KOPT-K1 (cell line): ENCODE results near the gene PROSER3.

Source experiments
- H3K27ac ChIP-seq: fragments of 200-600 bp; sonication (generic); 2 replicates; pipeline ENCODE4 v1.5.1; 2016; ENCODE audit warnings: antibody characterized with exemption, mild to moderate bottlenecking, low read depth, low read length; ENCODE audit not compliant: poor library complexity, severe bottlenecking
- H3K36me3 ChIP-seq: fragments of 200-600 bp; sonication (generic); 2 replicates; pipeline ENCODE4 v1.5.1; 2017; ENCODE audit warnings: antibody characterized with exemption, mild to moderate bottlenecking, low read length, moderate library complexity; ENCODE audit not compliant: insufficient read depth
- H3K9me3 ChIP-seq: fragments of 200-600 bp; sonication (generic); 2 replicates; pipeline ENCODE4 v1.5.1; 2017; ENCODE audit warnings: antibody characterized with exemption, low read length, mild to moderate bottlenecking; ENCODE audit not compliant: insufficient read depth, poor library complexity, severe bottlenecking

Gene PROSER3

GRCh38 chr19:35752746-35753350, 5.1 kb upstream of the PROSER3 start:
- Histone ChIP-seq H3K27ac (no peak overlapping the region), H3K9me3 (no peaks in the 10 kb centered on the region), H3K36me3 (peaks cover 23% of the 10 kb centered on the region; the same call in 1 of the 2 replicates)

GRCh38 chr19:35753634-35754369, 4.2 kb upstream of the PROSER3 start:
- H3K27ac ChIP-seq, result no peak overlapping the region
- no peaks in the 10 kb centered on the region for H3K9me3 ChIP-seq
- H3K36me3 ChIP-seq, result peaks cover 23% of the 10 kb centered on the region; the same call in 1 of the 2 replicates

- Histone ChIP-seq H3K9me3 (no peaks in the 10 kb centered on the region), H3K27ac (no peak overlapping the region)
These were observed 3.4 kb upstream of the PROSER3 start for GRCh38 chr19:35754370-35755130.

GRCh38 chr19:35755131-35755549, 2.8 kb upstream of the PROSER3 start:
- Histone ChIP-seq H3K27ac (no peak overlapping the region), H3K9me3 (no peaks in the 10 kb centered on the region), H3K36me3 (peaks cover 31% of the 10 kb centered on the region; the same call in 1 of the 2 replicates)

More at GRCh38 chr19:35754370-35755130, 3.4 kb upstream of the PROSER3 start:
- peaks cover 25% of the 10 kb centered on the region; the same call in 1 of the 2 replicates for H3K36me3 ChIP-seq

- peaks cover 37% of the 10 kb centered on the region; the same call in 1 of the 2 replicates for H3K36me3 ChIP-seq
- H3K27ac ChIP-seq, result no peak overlapping the region
- H3K9me3 ChIP-seq, result no peaks in the 10 kb centered on the region
These were observed 2.2 kb upstream of the PROSER3 start for GRCh38 chr19:35755550-35756376.

GRCh38 chr19:35756377-35757230, 1.4 kb upstream of the PROSER3 start, which contains the start of gene HSPB6:
Gene HSPB6, minus strand, starts transcription at chr19:35757029. Its CDS starts 21 bp downstream, at chr19:35757008.
- H3K36me3 ChIP-seq, result peaks cover 44% of the 10 kb centered on the region
- H3K27ac ChIP-seq, result peak within 1 kb of the TSS; percentile 89
- no peaks in the 10 kb centered on the region for H3K9me3 ChIP-seq

DNA sequence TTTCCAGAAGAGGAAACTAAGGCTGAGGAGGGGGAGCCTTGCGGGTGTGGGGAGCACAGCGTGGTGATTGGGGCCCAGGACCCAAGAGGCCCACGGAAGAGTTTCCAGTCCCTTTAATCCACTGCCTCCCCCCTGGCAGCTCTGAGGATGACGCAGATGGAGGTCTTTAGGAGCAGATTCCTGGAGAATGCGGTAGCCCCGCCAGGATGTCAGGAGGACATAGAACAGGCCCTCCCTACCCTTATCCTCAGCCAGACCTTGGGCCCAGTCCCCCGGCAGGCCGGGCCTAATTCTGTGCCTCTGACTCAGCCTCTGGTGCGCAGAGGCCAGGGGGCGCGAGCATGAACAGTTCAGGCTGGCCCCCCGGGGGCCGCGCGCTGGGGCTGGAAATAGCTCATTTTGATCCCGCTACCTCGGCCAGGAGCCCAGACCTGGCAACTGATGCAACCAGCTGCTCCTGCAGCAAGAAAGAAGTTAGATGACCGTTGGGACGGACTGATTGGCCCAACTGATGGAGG, 686 bp upstream of the PROSER3 start:
- Histone ChIP-seq H3K27ac (peak overlapping the region; percentile 89), H3K9me3 (no peaks in the 10 kb centered on the region), H3K36me3 (peaks cover 48% of the 10 kb centered on the region)

DNA sequence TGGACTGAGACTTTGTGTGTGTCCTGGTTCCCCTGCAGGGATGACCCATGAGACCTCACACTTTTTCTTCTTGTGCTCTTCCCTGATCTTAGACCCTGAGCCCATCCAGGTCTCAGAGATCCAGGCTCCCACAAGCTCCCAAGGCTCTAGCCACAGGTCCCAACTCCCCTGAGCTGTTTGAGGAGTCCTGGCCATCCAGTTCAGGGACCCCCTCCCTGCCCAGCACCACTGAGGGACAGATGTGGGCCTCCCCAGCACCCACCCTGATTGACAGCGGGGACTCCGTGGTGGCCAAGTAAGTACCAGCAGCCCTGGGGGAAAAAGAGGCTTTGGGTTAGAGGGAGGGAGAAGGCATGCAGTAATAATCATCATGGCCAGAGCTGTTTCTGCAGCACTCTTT, 1.7 kb downstream of the PROSER3 start:
- no peak overlapping the region for H3K27ac ChIP-seq
- no peaks in the 10 kb centered on the region for H3K9me3 ChIP-seq
- peaks cover 47% of the 10 kb centered on the region for H3K36me3 ChIP-seq

DNA sequence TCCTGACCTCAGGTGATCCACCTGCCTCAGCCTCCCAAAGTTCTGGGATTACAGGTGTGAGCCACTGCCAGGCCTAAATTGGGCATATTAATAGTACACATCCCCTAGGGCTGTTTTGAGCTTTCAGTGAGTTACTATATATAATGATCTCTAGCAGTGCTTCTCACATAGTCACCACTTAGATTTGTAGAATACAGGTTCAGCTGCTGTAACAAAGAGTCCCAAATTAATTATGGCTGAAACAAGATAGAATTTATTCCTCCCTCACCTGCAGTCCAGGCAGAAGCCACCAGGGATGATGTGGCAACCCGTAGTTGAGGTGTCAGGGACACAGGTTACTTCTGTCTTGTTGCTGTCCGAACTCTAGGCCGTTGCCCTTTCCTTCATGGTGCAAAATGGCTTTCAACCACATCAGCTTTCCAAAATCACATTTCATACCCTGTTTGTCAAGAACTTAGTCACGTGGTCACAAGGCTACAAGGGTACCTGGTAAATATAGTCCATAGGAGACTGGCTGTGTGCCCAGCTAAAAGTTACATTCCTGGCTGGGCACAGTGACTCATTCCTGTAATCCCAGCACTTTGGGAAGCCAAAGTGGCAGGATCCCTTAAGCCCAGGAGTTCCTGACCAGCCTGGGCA, 2.9 kb downstream of the PROSER3 start:
- H3K36me3 ChIP-seq, result peaks cover 58% of the 10 kb centered on the region
- no peaks in the 10 kb centered on the region for H3K9me3 ChIP-seq
- no peak overlapping the region for H3K27ac ChIP-seq

DNA sequence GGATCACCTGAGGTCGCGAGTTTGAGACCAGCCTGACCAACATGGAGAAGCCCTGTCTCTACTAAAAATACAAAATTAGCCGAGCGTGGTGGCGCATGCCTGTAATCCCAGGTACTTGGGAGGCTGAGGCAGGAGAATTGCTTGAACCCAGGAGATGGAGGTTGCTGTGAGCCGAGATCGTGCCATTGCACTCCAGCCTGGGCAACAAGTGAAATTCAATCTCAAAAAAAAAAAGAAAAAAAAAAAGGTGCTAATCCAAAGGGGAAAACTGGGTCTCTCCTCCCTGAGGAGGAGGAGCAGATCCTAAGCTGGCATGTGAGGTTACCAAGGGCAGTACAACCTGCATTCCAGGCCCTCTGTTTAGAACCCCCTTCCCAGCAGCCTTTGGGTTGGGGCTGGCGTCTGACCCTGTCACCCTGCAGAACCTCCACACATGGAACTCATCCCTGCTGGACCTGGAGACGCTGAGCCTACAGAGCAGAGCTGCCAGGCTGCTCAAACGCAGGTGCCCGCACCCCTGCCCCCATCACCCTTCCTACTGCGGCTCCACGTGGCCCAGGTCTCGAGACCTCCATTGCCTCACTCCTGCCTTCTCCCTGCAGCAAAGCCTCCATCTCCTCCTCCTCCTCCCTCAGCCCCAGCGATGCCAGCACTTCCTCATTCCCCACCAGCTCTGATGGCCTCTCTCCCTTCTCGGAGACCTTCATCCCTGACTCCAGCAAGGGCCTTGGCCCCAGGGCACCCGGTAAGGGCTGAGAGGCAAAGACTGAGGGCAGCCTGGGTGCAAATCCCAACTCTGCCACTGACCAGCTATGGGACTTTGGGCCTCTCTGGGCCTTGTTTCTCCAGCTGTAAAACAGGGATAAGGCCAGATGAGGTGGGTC, 6.7 kb downstream of the PROSER3 start:
- Histone ChIP-seq H3K36me3 (peaks cover 94% of the 10 kb centered on the region), H3K27ac (no peak overlapping the region), H3K9me3 (no peaks in the 10 kb centered on the region)

DNA sequence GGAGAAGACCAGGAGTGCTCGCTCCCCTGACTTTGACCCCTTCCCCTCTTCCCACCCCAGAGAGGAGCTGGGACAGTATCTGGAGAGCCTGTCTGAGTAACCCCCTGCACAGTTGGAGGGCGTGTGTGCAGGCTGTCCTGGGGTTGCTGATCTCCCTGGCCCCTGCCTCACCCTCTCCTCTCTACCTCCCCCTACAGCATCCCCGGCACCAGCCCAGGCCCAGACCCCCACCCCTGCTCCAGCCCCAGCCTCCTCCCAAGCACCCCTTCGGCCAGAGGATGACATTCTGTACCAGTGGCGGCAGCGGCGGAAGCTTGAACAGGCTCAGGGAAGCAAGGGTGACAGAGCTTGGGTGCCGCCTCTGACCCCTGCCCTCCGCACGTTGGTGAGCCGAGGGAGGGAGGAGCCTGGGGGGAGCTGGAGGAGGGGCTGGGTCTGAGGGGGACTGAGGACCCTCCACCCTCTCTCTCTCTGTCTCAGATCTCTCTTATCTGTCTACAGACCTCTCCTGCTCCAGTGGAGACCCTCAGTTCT, 8.7 kb downstream of the PROSER3 start:
- Histone ChIP-seq H3K27ac (no peak overlapping the region), H3K36me3 (peaks cover 76% of the 10 kb centered on the region), H3K9me3 (no peaks in the 10 kb centered on the region)

GRCh38 chr19:35767288-35768081, 9.5 kb downstream of the PROSER3 start:
- Histone ChIP-seq H3K9me3 (no peaks in the 10 kb centered on the region), H3K27ac (no peak overlapping the region), H3K36me3 (peaks cover 68% of the 10 kb centered on the region)
